Measurements from ENCODE around the gene RNF224.

RNF224 gene

GRCh38 chr9:137216188-137216965 is 10.9 kb upstream of the RNF224 start:
- no peak for DNase-seq

GRCh38 chr9:137217276-137218211 is 9.8 kb upstream of the RNF224 start:
- DNase-seq, result no peak

- no peak for DNase-seq
Measured at GRCh38 chr9:137218212-137218753, 9.0 kb upstream of the RNF224 start.

- DNase-seq, result peak; percentile 44
Measured at GRCh38 chr9:137218754-137219271, 8.5 kb upstream of the RNF224 start.

- no peak for DNase-seq
Measured at GRCh38 chr9:137219757-137220316, 7.5 kb upstream of the RNF224 start.

GRCh38 chr9:137220317-137221094 is 6.8 kb upstream of the RNF224 start:
- DNase-seq, result no peak

GRCh38 chr9:137221095-137221505 is 6.2 kb upstream of the RNF224 start:
- DNase-seq, result no peak

- DNase-seq, result no peak
Measured at GRCh38 chr9:137221506-137222111, 5.7 kb upstream of the RNF224 start.

GRCh38 chr9:137222190-137223077 is 4.9 kb upstream of the RNF224 start, which contains the start of gene RNF208:
Gene RNF208 (minus strand): TSS chr9:137222240. CDS start chr9:137221212, 1,028 bp downstream.
- peak; percentile 34 for DNase-seq

GRCh38 chr9:137223078-137223970 is 4.0 kb upstream of the RNF224 start:
- peak; percentile 99 for DNase-seq

- DNase-seq, result no peak
Measured at GRCh38 chr9:137224830-137225694, 2.2 kb upstream of the RNF224 start, which contains the start of gene CYSRT1. Gene CYSRT1 (plus strand): TSS chr9:137225174. CDS start chr9:137225622, 448 bp downstream.

- DNase-seq, result no peak
Measured at GRCh38 chr9:137225699-137226331, 1.5 kb upstream of the RNF224 start.

- DNase-seq, result no peak
Measured at GRCh38 chr9:137226338-137227053, 806 bp upstream of the RNF224 start.

- DNase-seq, result no peak
Measured at GRCh38 chr9:137227853-137228505, 677 bp downstream of the RNF224 start.

GRCh38 chr9:137228506-137228967 is 1.2 kb downstream of the RNF224 start:
- DNase-seq, result no peak

All from EL (cell line).